Choroid plexus epithelial cell (primary cell): ENCODE results near the gene SPECC1L.

ENCODE experiments used
- DNase-seq: peaks from one replicate; pipeline ENCODE4 v3.0.0-alpha.2; 2010; ENCODE audit warnings: low read depth
- H3K4me3 ChIP-seq: 2 replicates; pipeline ENCODE4 v1.5.1; 2011; ENCODE audit warnings: low read depth, mild to moderate bottlenecking, control low read depth, low read length, moderate library complexity
- CTCF ChIP-seq: conservative IDR thresholded peaks from 2 replicates; pipeline ENCODE4 v1.5.1; 2011; ENCODE audit warnings: low read depth, mild to moderate bottlenecking, control low read depth, inconsistent platforms, low read length, moderate library complexity

The SPECC1L gene

GRCh38 chr22:24450610-24451009 lies 180.0 kb downstream of the SPECC1L start:
- DNase-seq, result no peak
- no peak overlapping the region for H3K4me3 ChIP-seq
- TF ChIP-seq CTCF, result no peak

- no peak for TF ChIP-seq CTCF
- H3K4me3 ChIP-seq, result no peak overlapping the region
- no peak for DNase-seq
Measured at GRCh38 chr22:24451162-24451561, 180.5 kb downstream of the SPECC1L start.

GRCh38 chr22:24453853-24454252 lies 183.2 kb downstream of the SPECC1L start:
- TF ChIP-seq CTCF, result no peak

GRCh38 chr22:24455039-24455438 lies 184.4 kb downstream of the SPECC1L start:
- TF ChIP-seq CTCF, result no peak
- no peak for DNase-seq
- no peak overlapping the region for H3K4me3 ChIP-seq

More at GRCh38 chr22:24453853-24454252, 183.2 kb downstream of the SPECC1L start:
- no peak overlapping the region for H3K4me3 ChIP-seq
- no peak for DNase-seq

GRCh38 chr22:24455751-24456426 lies 185.3 kb downstream of the SPECC1L start:
- no peak for DNase-seq
- no peak overlapping the region for H3K4me3 ChIP-seq

GRCh38 chr22:24457894-24458420 lies 187.3 kb downstream of the SPECC1L start:
- DNase-seq, result no peak
- TF ChIP-seq CTCF, result no peak
- no peak overlapping the region for H3K4me3 ChIP-seq

More at GRCh38 chr22:24455751-24456426, 185.3 kb downstream of the SPECC1L start:
- no peak for TF ChIP-seq CTCF

- no peak overlapping the region for H3K4me3 ChIP-seq
- no peak for DNase-seq
- TF ChIP-seq CTCF, result no peak
Measured at GRCh38 chr22:24459911-24460310, 189.3 kb downstream of the SPECC1L start.
